Neural cell (in vitro differentiated cells): ENCODE data around the gene VPS26B.

Experiments
- EP300 ChIP-seq: fragments of 450-650 bp; conservative IDR thresholded peaks from 2 replicates; pipeline ENCODE4 v1.6.1; 2014; ENCODE audit warnings: antibody characterized with exemption, mild to moderate bottlenecking, moderate library complexity; ENCODE audit not compliant: poor library complexity, severe bottlenecking
- EZH2 ChIP-seq: fragments of 200-600, 300-800 bp; shearing (Covaris generic), sonication (generic); IDR thresholded peaks from 2 replicates; pipeline ENCODE4 v1.6.1; 2014; ENCODE audit warnings: antibody characterized with exemption, low read length, borderline replicate concordance, mild to moderate bottlenecking; ENCODE audit not compliant: insufficient read depth, poor library complexity, severe bottlenecking
- MXI1 ChIP-seq: fragments of 450-650 bp; conservative IDR thresholded peaks from 2 replicates; pipeline ENCODE4 v1.6.1; 2014; ENCODE audit warnings: antibody characterized with exemption, mild to moderate bottlenecking; ENCODE audit not compliant: poor library complexity, severe bottlenecking
- POLR2AphosphoS5 ChIP-seq: IDR thresholded peaks from 2 replicates; pipeline ENCODE4 v1.6.1; 2012
- RAD21 ChIP-seq: fragments of 450-650 bp; conservative IDR thresholded peaks from 2 replicates; pipeline ENCODE4 v1.6.1; 2014; ENCODE audit warnings: antibody characterized with exemption, mild to moderate bottlenecking, moderate library complexity
- SMC3 ChIP-seq: fragments of 450-650 bp; conservative IDR thresholded peaks from 2 replicates; pipeline ENCODE4 v1.6.1; 2014; ENCODE audit warnings: antibody characterized with exemption, mild to moderate bottlenecking, moderate library complexity; ENCODE audit not compliant: poor library complexity
- TAF1 ChIP-seq: IDR thresholded peaks from 2 replicates; pipeline ENCODE4 v1.6.1; 2012; ENCODE audit warnings: low read depth
- TF ChIP-seq, protein P1 (sequence below): IDR thresholded peaks from 2 replicates; pipeline ENCODE4 v1.6.1; 2012; ENCODE audit warnings: borderline replicate concordance
- TF ChIP-seq, protein P2 (sequence below): fragments of 450-650 bp; IDR thresholded peaks from 2 replicates; pipeline ENCODE4 v1.5.1; 2014; ENCODE audit warnings: antibody characterized with exemption, mild to moderate bottlenecking, moderate library complexity; ENCODE audit not compliant: poor library complexity, severe bottlenecking

DNA sequence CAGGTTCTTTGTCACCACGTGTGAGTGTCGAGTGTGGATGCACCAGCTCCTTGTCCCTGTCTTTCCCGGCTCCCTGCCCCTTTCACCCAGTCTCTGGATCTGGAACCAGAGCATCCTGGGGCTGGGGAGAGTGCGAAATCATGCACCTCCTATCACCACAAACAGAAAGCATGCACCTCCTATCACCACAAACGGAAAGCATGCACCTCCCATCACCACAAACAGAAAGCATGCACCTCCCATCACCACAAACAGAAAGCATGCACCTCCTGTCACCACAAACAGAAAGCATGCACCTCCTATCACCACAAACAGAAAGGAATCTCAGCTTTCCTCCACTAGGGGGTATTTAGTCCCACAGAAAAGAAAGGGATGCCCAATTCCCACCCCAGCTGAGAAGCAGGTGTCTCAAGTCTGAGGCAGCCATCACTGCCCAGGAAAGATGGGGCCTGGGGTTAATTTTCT is 45.8 kb downstream of the VPS26B start:
- TF ChIP-seq, protein P1, sequence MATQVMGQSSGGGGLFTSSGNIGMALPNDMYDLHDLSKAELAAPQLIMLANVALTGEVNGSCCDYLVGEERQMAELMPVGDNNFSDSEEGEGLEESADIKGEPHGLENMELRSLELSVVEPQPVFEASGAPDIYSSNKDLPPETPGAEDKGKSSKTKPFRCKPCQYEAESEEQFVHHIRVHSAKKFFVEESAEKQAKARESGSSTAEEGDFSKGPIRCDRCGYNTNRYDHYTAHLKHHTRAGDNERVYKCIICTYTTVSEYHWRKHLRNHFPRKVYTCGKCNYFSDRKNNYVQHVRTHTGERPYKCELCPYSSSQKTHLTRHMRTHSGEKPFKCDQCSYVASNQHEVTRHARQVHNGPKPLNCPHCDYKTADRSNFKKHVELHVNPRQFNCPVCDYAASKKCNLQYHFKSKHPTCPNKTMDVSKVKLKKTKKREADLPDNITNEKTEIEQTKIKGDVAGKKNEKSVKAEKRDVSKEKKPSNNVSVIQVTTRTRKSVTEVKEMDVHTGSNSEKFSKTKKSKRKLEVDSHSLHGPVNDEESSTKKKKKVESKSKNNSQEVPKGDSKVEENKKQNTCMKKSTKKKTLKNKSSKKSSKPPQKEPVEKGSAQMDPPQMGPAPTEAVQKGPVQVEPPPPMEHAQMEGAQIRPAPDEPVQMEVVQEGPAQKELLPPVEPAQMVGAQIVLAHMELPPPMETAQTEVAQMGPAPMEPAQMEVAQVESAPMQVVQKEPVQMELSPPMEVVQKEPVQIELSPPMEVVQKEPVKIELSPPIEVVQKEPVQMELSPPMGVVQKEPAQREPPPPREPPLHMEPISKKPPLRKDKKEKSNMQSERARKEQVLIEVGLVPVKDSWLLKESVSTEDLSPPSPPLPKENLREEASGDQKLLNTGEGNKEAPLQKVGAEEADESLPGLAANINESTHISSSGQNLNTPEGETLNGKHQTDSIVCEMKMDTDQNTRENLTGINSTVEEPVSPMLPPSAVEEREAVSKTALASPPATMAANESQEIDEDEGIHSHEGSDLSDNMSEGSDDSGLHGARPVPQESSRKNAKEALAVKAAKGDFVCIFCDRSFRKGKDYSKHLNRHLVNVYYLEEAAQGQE, result no peak
- TF ChIP-seq EP300 (no peak), TAF1 (no peak), EZH2 (no peak), RAD21 (no peak), SMC3 (no peak), POLR2AphosphoS5 (no peak), MXI1 (no peak)
- TF ChIP-seq, protein P2, sequence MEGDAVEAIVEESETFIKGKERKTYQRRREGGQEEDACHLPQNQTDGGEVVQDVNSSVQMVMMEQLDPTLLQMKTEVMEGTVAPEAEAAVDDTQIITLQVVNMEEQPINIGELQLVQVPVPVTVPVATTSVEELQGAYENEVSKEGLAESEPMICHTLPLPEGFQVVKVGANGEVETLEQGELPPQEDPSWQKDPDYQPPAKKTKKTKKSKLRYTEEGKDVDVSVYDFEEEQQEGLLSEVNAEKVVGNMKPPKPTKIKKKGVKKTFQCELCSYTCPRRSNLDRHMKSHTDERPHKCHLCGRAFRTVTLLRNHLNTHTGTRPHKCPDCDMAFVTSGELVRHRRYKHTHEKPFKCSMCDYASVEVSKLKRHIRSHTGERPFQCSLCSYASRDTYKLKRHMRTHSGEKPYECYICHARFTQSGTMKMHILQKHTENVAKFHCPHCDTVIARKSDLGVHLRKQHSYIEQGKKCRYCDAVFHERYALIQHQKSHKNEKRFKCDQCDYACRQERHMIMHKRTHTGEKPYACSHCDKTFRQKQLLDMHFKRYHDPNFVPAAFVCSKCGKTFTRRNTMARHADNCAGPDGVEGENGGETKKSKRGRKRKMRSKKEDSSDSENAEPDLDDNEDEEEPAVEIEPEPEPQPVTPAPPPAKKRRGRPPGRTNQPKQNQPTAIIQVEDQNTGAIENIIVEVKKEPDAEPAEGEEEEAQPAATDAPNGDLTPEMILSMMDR, result no peak
